GM21423 (cell line): ENCODE results near the gene C1QB.

Source experiments
- ATAC-seq: cut with Tn5 transposase; IDR thresholded peaks from one replicate; pipeline ENCODE4 v1.9.1; 2021; ENCODE audit warnings: mild to moderate bottlenecking, moderate library complexity; ENCODE audit not compliant: unreplicated experiment

The C1QB gene

DNA sequence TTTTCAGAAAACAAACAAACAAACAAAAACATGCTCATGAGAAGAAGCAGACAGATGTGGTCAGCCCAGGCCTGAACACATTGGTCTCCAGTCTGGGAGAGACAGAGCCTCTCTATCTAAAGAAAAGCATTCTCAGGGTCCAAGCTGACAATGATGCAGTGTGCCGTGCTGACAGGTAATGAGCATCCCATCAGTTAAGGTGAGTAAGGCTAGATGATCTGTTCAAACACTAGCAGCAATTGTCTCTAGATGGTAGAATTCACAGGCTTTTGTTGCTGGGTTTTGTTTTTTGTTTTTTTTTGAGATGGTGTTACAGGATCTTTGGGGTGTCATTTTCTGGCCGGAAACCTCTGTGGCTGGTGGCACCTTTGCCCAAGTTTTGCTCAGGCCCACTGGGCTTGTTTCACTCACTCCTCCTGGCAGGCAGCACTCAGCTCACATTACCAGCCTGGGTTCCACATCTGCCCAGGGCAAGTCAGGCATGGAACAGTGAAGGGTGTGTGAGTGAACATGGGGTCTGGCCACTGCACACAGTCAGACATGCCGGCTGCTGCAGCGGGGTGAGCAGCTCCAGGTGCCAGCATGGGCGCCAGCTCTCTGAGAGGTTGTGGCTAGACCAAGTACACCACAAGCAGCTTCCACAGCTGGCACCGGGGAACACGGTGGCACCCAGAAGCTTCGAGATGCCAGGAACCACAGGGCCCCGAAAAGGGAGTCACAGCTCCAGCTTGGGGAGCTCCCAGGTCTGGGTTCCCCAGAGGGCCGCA is 19.2 kb upstream of the C1QB start:
- no peak for ATAC-seq

DNA sequence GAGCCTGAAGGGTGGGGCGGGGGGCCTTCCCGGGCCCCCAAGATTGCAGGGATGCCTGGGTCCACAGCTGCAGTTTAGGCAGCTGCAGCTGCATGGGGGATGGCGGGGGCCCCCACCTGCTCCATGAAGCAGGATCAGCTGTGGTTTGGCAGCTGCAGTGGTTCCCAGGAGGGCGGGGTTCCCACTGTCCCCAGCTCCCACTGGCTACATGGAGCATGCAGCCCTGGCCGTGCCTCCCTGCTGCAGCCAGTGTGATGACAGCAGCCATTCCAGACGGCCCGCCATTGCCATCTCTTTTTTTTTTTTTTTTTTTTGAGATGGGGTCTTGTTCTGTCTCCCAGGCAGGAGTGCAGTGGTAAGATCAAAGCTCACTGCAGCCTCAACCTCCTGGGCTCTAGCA is 17.6 kb upstream of the C1QB start:
- ATAC-seq, result no peak

DNA sequence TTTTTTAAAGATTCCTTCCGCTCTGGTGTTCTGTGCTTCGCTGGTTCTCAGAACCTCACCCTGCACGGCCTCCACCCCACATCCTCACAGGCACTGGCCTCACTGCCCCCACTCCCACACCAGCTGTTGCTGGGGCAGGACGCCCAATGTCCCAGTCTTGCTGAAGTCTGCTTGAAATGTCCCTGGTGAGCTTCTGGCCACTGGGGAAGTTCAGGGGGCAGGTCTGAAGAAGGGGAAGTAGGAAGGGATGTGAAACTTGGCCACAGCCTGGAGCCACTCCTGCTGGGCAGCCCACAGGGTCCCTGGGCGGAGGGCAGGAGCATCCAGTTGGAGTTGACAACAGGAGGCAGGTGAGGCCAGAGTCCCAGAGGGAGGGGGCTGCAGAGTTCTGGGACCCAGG is 16.7 kb upstream of the C1QB start, which contains the start of gene C1QA:
Gene C1QA, plus strand, starts transcription at position 276 of the 400 bp plus-strand sequence. CDS start 989 bp downstream, outside the sequence.
- ATAC-seq, result no peak

DNA sequence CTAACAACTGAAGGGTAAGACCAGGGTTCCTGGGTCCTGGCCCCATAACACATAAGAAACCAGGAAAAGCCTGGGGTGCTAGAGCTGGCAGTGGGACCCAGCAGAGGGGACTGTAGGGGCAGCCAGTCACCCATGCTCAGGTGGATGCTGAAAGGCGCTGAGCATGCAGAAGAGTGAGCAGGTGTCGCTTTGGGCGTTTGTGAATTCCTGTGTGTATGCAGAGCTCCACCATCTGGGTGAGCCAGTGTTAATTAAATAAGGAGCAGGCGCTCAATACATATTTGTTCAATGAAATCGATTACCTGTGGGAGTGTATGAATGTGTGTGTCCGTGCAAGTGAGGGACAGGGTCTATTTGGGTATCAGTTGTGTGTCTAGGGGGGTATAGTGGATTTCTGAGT is 16.1 kb upstream of the C1QB start:
- no peak for ATAC-seq

DNA sequence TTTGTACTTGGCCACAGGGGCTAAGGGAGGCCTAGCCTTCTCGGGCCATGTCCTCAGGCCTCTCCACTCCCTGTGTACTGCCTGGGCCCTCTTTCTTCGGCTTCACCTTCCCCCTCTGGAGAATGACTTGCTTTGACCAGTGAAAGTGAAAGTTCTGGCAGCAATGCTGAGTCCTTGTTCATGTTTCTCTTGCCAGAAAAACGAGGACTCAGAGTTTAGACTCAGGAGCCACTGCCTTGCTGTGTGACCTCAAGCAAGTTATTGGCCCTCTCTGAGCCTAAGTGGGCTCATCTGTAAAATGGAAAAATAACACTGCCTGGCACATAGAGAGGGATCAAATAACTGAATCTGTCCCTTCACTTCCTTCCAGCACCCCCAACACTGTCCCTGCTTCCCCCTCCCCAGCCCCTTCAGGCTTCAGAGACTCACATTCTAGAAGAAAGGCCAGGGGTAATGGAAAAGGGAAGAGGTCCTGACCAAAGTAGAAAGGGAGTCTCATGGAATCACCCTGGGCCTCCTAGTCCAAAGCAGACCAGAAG is 15.1 kb upstream of the C1QB start:
- ATAC-seq, result no peak

DNA sequence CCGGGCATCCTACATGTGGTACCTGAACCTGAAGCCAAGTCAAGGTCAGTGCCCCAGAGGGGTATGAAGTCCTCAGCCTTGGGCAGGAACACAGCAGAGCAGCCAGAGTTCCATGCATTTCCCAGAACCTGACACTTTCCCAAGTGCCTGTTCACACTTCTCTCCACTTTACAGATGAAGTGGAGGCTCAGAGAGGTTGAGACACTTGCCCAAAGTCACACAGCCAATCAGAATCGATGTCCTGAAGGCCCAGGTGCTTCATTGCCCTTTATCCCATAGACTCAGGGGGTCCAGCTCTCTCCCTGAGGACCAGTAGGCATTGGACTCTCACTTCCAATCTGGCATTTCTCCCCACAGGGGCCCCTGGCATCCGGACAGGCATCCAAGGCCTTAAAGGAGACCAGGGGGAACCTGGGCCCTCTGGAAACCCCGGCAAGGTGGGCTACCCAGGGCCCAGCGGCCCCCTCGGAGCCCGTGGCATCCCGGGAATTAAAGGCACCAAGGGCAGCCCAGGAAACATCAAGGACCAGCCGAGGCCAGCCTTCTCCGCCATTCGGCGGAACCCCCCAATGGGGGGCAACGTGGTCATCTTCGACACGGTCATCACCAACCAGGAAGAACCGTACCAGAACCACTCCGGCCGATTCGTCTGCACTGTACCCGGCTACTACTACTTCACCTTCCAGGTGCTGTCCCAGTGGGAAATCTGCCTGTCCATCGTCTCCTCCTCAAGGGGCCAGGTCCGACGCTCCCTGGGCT is 14.4 kb upstream of the C1QB start:
- ATAC-seq, result no peak

DNA sequence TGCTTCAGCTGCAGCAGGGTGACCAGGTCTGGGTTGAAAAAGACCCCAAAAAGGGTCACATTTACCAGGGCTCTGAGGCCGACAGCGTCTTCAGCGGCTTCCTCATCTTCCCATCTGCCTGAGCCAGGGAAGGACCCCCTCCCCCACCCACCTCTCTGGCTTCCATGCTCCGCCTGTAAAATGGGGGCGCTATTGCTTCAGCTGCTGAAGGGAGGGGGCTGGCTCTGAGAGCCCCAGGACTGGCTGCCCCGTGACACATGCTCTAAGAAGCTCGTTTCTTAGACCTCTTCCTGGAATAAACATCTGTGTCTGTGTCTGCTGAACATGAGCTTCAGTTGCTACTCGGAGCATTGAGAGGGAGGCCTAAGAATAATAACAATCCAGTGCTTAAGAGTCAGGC is 13.8 kb upstream of the C1QB start:
- no peak for ATAC-seq

DNA sequence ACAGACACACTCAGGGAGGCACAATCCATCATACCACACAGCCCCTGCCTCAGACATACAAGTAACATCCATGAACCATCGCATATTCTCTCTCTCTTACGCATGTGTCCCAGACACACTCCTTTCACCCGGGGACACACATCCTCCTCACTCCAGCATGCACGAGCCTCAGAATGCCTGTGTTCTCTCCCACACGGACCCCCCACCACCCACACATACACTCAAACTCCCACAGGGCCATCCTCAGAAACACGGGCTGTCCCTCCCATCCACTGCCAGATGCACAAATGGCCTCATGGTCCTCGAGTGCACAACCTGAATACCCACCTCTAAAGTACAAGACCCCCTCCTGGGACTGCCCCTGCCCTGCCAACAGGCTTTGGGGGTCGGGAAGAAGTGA is 11.8 kb upstream of the C1QB start:
- no peak for ATAC-seq

DNA sequence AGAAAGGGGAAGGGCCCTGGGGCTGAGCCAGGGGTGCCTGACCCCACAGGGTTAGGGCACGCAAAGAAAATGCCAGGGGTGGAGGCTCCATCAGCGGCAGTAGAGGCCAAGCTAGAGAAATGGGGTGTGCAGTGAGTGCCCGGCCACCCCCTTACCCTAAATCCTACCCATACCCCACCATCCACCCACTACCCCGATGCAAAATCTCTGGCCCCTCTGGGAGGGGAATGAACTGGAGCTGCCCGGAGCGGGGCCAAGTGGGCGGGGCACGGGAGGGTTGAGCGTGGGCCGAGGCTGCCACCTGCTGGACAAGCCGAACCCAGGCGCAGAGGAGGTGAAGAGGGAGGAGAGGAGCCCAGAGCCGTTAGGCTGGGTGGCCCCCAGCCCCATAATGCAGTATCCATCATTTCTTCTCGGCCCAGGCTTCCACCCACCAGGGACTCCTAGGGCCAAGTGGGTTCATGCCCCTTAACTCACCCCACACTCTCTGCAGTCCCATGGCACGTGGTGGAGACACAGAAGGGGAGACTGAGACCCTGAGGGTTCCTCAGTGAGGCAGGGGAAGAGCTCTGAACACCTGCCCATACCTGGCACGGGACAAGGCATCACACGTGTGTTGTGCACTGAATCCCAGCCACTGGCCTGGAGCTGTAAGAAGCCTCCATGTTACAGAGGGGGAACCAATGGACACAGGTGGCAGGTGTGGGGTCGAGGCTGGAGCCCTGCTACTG is 11.0 kb upstream of the C1QB start:
- ATAC-seq, result no peak

DNA sequence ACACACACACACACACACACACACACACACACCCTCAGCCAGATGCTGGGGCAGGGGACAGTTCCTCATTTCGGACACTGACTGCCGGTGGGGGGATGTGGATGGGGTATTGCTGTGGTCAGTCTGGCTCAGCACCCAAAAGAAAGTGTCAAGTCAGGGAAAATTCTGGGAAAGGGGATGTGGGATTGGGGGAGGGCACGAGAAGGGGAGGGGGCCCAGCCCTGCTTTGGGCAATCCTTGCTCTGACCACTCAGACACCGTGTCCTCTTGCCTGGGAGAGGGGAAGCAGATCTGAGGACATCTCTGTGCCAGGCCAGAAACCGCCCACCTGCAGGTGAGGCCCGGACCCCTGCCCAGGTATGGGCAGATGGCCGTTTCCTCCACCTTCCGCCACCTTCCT is 9.7 kb upstream of the C1QB start, which contains the start of gene C1QC:
Gene C1QC, plus strand, starts transcription at position 253 of the 400 bp plus-strand sequence. CDS start 391 bp downstream, outside the sequence.
- ATAC-seq, result no peak

DNA sequence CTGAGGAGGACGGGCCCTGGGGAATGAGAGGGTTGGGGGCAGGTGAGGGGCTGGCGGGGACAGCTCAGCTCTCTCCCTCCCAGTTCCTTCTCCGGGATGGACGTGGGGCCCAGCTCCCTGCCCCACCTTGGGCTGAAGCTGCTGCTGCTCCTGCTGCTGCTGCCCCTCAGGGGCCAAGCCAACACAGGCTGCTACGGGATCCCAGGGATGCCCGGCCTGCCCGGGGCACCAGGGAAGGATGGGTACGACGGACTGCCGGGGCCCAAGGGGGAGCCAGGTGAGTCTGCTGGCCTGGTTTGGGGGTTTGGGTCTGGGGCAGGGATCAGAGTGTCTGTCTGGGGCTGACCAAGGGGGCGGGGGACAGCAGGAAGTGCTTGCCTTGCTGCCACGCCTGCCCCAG is 9.1 kb upstream of the C1QB start:
- no peak for ATAC-seq

DNA sequence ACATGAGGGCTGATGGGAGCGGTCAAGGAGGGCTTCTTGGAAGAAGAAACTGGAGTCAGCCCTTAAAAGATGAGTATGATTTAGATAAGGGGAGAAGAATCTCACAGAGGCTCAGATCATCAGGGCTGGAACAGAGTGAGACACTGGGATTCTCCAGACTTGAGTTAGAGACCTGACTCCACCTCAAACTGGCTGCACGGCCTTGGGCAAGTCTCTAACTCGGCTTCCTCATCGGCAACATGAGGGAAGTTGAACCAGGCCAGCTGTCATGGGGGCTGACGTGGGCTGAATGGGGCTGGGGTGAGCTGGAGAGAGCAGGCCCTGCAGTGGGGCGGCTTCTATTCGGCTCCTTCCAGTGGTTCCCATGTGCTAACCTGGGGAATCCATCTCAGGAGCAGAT is 7.1 kb upstream of the C1QB start:
- no peak for ATAC-seq

DNA sequence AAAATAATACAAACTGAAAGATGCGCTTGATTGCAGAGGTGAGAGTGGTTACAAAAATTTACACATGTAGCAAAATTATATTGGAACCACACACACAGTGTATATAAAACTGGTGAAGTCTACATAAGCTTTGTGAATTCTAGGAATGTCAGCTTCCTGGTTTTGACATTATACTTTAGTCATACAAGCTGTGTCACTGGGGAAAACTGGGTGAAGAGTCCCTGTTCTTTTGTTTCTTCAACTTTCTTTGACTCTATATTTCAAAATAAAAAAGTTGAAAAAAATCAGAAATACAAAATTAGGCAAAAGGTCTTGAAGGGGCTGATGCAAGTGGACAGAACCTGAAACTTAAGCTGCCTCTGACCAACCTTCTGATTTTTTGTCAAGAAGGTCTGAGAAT is 6.7 kb upstream of the C1QB start:
- ATAC-seq, result no peak

DNA sequence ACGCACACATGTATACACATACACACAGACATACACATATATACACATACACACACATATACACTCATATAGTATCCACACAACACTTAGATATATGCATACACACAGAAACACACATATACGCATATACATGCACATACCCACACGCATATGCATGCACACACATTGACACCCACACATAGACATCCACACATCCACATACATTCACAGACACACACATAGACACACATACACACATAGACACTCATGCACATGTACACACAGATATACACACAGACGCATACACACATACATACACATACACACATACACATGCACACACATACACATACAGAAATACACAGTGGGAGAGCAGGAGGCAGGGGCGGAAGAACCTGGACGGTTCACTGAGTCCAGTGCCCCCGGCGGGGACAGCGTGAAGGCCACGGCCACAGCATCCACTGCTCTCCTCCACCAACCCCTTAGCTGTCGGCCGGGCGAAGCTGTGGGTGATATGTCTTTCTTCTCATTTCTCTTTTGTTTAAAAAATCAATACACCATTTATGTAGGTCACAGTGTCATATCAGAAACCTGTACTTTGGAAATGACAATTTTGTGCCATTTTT is 2.8 kb upstream of the C1QB start:
- no peak for ATAC-seq

DNA sequence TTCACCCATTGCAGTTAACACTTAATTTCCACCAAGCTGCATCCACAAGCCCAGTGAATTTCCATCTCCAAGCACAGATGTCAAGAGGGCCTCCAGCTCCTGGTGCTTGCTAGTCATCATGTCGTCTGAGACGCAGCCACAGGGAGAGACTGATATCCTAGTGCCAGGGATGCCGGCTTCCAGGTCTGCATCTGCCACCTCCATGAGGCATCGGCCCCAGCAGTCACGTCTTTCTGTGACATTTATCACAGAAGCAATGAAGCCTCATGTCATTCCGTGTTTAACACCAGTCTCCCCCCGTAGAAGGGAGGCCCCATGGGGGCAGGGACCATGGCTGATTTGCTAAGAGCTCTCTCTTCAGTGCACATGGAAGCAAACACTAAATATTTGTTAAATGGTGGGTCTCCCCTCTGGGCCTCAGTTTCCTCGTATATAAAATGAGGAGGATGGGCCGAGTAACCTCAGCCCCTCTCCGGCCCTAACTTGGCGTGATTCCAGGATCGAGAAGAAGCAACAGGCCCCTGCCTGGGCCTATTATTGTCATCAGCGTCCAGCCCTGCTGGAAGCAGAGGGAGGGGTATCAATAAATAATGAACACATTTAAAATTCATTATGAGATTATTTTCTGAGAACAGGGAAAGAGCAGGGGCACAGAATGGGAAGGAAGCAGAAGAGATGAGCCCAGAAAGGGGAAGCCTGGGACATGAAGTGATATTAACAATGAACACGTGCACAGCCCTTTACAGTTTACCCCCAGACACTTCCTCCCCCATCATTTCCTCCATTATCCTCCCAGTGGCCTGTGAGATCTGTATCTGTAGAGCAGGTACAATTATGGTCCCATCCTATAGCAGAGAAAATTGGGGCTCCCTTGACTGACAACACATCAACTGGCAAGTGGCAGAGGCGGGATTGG is 837 bp upstream of the C1QB start:
- ATAC-seq, result no peak

DNA sequence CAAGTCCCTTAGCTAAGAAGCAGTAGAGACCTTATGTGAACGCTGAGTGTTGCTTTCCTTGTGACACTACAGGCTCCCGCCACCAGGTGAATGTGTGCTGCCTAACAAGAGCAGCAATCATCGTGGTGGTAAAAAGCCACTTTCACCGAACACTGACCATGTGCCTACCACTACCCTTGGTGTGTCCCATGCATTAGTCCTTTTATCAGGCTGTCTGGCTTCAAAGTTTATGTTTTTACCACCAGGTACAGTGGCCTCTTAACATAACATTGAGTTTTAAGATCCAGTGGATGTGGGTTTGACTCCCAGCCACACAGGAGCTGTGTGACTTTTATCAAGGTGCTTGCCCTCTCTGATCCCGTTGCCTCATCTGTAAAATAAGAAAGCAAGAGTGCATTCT is 1.7 kb downstream of the C1QB start:
- no peak for ATAC-seq

DNA sequence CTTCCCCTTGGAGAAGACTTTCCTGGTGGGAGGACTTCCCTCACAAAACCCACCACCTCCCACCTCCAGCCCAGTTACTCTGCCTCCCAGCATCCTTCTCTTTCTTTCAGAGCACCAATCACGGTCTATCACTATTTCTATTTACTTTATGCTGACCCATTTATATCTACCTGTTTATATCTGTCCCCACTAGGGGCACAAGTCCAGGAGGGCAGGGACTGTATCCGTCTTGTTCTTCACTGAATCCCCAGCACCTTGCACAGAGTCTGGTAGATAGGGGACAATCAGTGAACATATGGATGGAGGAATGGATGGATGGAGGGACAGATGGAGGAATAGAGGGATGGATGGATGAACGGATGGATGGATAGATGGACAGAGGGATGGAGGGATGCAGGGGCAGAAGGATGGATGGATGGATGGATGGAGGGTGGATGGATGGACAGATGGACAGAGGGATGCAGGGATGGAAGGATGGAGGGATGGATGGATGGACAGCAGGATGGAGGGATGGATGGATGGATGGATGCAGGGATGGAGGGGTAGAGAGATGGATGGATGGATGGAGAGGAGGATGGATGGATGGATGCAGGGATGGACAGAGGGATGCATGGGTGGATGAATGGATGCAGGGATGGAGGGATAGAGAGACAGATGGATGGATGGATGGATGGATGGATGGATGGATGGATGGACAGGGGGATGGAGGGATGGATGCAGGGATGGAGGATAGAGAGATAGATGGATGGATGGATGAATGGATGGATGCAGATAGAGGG is 5.5 kb downstream of the C1QB start:
- ATAC-seq, result no peak

DNA sequence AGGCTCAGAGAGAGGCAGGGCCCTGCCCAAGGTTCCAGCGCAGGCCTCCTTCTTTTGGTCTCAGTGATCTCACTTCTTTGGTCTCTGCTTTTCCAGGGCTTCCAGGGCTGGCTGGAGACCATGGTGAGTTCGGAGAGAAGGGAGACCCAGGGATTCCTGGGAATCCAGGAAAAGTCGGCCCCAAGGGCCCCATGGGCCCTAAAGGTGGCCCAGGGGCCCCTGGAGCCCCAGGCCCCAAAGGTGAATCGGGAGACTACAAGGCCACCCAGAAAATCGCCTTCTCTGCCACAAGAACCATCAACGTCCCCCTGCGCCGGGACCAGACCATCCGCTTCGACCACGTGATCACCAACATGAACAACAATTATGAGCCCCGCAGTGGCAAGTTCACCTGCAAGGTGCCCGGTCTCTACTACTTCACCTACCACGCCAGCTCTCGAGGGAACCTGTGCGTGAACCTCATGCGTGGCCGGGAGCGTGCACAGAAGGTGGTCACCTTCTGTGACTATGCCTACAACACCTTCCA is 7.7 kb downstream of the C1QB start:
- ATAC-seq, result no peak

DNA sequence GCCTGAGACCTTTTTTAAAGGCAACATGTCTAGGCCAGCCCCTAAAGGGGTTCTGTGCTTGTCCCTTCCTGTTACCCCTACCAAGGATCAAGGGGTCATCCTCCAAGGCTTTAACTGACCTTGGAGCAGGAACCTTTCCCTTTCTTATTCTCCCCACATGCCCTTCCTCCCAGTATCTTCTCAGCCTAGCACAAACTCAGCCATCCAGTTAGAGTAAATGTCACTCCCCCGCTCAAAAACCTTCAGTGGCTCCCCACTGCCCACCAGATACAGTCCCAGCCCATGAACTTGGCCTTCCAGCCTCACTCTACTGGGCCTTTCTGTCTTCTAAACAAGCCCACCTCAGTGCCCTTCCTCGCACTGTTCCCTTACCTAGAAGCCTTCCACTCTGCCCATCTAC is 8.8 kb downstream of the C1QB start:
- ATAC-seq, result no peak
